Transverse colon (tissue), 3 donors: ENCODE measurements around the gene ZNF239.

Source experiments
- POLR2A ChIP-seq: fragments of 450-650 bp; IDR thresholded peaks from one replicate; pipeline ENCODE4 v1.6.1; 2016; ENCODE audit warnings: antibody characterized with exemption, mild to moderate bottlenecking, moderate library complexity
- TF ChIP-seq, protein P1 (sequence below), 5 experiments: fragments of 200-600 bp in 3 of 5; fragments of 450-650 bp in 2 of 5; sonication (generic) in 3 of 5; IDR thresholded peaks; 1 replicate in 2 of 5; 2 replicates in 3 of 5; pipeline ENCODE4 v1.5.1; 2016 to 2017; ENCODE audit warnings: antibody characterized with exemption in 5 of 5, inconsistent platforms in 3 of 5, mild to moderate bottlenecking in 2 of 5, moderate library complexity in 1 of 5

- TF ChIP-seq POLR2A = no peak
- TF ChIP-seq, protein P1, sequence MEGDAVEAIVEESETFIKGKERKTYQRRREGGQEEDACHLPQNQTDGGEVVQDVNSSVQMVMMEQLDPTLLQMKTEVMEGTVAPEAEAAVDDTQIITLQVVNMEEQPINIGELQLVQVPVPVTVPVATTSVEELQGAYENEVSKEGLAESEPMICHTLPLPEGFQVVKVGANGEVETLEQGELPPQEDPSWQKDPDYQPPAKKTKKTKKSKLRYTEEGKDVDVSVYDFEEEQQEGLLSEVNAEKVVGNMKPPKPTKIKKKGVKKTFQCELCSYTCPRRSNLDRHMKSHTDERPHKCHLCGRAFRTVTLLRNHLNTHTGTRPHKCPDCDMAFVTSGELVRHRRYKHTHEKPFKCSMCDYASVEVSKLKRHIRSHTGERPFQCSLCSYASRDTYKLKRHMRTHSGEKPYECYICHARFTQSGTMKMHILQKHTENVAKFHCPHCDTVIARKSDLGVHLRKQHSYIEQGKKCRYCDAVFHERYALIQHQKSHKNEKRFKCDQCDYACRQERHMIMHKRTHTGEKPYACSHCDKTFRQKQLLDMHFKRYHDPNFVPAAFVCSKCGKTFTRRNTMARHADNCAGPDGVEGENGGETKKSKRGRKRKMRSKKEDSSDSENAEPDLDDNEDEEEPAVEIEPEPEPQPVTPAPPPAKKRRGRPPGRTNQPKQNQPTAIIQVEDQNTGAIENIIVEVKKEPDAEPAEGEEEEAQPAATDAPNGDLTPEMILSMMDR (IDR thresholded peaks at IDR 0.05) = no peak
Measured at GRCh38 chr10:43619368-43619767, 45.0 kb upstream of the ZNF239 start.
